ENCODE results near the gene CNTNAP2.

The CNTNAP2 gene

DNA sequence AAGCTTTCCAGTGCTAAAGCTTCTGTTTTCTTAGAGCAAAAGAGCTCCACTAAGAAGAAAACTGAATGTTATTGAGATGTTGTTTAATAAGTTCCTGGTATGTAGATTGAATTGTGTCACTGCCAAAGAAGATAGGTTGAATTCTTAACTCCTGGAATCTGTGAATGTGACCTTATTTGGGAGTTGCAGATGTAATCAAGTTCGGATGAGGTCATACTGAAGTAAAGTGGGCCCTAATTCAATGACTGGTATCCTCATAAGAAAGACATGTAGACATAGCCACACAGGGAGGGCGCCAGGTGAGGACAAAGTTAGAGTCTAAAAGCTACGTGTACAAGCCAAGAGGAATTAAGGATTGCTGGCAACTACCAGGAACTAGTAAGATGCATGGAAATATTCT is 1741.8 kb downstream of the CNTNAP2 start:
- TF ChIP-seq, protein P1, sequence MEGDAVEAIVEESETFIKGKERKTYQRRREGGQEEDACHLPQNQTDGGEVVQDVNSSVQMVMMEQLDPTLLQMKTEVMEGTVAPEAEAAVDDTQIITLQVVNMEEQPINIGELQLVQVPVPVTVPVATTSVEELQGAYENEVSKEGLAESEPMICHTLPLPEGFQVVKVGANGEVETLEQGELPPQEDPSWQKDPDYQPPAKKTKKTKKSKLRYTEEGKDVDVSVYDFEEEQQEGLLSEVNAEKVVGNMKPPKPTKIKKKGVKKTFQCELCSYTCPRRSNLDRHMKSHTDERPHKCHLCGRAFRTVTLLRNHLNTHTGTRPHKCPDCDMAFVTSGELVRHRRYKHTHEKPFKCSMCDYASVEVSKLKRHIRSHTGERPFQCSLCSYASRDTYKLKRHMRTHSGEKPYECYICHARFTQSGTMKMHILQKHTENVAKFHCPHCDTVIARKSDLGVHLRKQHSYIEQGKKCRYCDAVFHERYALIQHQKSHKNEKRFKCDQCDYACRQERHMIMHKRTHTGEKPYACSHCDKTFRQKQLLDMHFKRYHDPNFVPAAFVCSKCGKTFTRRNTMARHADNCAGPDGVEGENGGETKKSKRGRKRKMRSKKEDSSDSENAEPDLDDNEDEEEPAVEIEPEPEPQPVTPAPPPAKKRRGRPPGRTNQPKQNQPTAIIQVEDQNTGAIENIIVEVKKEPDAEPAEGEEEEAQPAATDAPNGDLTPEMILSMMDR (conservative IDR thresholded peaks at IDR 0.05; ENCODE audit: low read depth, low read length) = no peak
- H2AFZ ChIP-seq (ENCODE audit: low read depth) = no peak overlapping the region

DNA sequence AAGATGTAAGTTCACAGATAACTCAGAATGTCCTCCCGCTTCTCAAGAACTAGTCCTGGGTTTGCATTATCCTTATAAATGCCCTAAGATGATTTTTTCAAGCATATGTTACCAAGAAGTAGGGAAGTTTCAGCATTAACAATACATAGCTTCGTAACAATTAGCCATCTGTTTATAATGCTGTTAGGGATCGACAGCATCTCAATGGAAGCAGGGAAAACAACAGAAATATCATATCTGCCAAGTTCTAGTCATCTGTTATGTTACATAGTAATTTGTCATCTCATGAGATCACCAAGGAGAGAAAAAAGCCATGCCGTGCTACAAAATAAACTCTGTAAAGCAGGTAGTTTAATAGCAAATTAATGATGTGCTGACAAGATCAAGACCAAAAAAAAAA is 1742.4 kb downstream of the CNTNAP2 start:
- Histone ChIP-seq H3K9ac (no peak overlapping the region), H3K27ac (no peak overlapping the region)

More for the DNA sequence above, 1741.8 kb downstream of the CNTNAP2 start:
- Histone ChIP-seq H3K36me3 (ENCODE audit: insufficient read depth) (no peaks in the 10 kb centered on the region), H3K4me1 (ENCODE audit: low read depth, poor library complexity, severe bottlenecking) (no peaks in the 10 kb centered on the region), H3K9ac (no peak overlapping the region), H3K79me2 (ENCODE audit: insufficient read depth, low read depth) (no peaks in the 10 kb centered on the region), H3K4me3 (IDR thresholded peaks at IDR 0.05; ENCODE audit: insufficient read depth, low read depth, low read length) (no peak overlapping the region), H4K20me1 (ENCODE audit: insufficient read depth) (no peaks in the 10 kb centered on the region), H3K4me2 (no peak overlapping the region), H3K27ac (no peak overlapping the region), H3K27me3 (ENCODE audit: insufficient read depth, low read depth) (no peaks in the 10 kb centered on the region)

DNA sequence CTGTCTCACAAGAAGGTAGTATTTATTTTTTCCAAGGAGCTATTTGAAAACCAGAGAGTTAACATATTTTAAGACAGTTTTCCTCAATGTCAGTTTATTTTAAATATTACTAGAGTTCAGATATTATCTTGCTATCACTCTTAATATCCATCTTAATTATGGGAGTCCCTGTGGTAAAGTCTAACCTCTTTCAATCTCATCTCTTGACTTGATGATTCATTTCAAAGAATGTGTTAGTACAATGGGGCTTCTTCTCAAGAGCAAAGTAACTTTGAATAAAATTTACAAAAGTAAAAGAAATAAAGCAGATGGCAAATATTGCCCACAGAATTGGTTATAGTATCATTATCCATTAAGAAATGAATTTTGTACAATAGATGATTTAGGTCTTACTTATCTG is 1742.9 kb downstream of the CNTNAP2 start:
- H3K4me3 ChIP-seq (IDR thresholded peaks at IDR 0.05; ENCODE audit: insufficient read depth, low read depth, low read length) = no peak overlapping the region
- TF ChIP-seq, protein P1 (conservative IDR thresholded peaks at IDR 0.05; ENCODE audit: low read depth, low read length) = no peak
- no peak overlapping the region for H3K27ac ChIP-seq
- no peak overlapping the region for H2AFZ ChIP-seq (ENCODE audit: low read depth)
- H3K27me3 ChIP-seq (ENCODE audit: insufficient read depth, low read depth) = no peaks in the 10 kb centered on the region
- H3K9ac ChIP-seq = no peak overlapping the region
- H4K20me1 ChIP-seq (ENCODE audit: insufficient read depth) = no peaks in the 10 kb centered on the region
- no peak overlapping the region for H3K4me2 ChIP-seq
- no peaks in the 10 kb centered on the region for H3K4me1 ChIP-seq (ENCODE audit: low read depth, poor library complexity, severe bottlenecking)
- H3K36me3 ChIP-seq (ENCODE audit: insufficient read depth) = no peaks in the 10 kb centered on the region
- H3K79me2 ChIP-seq (ENCODE audit: insufficient read depth, low read depth) = no peaks in the 10 kb centered on the region

More for the DNA sequence above, 1742.4 kb downstream of the CNTNAP2 start:
- Histone ChIP-seq H3K36me3 (ENCODE audit: insufficient read depth) (no peaks in the 10 kb centered on the region), H3K4me1 (ENCODE audit: low read depth, poor library complexity, severe bottlenecking) (no peaks in the 10 kb centered on the region), H3K79me2 (ENCODE audit: insufficient read depth, low read depth) (no peaks in the 10 kb centered on the region), H2AFZ (ENCODE audit: low read depth) (no peak overlapping the region), H4K20me1 (ENCODE audit: insufficient read depth) (no peaks in the 10 kb centered on the region), H3K4me3 (IDR thresholded peaks at IDR 0.05; ENCODE audit: insufficient read depth, low read depth, low read length) (no peak overlapping the region), H3K4me2 (no peak overlapping the region), H3K27me3 (ENCODE audit: insufficient read depth, low read depth) (no peaks in the 10 kb centered on the region)
- TF ChIP-seq, protein P1 (conservative IDR thresholded peaks at IDR 0.05; ENCODE audit: low read depth, low read length) = no peak

DNA sequence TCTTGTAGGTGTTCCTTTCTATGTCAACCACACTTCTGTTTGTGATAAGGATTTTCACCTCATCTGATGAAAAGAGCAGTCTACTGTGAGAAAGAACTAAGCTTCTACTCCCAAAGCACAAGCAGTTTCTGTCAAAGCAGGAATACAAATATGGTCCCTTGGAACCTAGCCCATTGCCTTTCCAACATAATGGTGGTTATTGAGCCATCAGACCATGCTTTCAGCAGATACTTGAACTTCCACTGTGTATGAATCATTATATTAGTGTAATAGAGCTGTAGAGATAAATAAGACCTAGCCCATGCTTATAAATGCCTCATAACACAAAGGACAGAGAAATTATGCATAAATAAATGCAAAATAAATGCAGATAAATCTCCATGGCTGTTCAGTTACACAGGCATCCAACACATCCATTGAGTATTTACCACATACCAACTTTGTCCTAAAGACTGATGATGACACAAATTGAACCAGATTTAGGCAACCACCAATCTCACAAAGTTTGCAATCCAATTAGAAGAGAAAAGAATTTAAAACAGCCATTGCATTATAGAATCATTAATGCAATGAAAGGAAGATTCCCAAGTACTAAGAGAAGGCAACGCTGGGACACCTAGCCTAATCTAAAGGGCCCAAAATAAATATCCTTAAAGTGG is 1744.6 kb downstream of the CNTNAP2 start:
- Histone ChIP-seq H3K27ac (no peak overlapping the region), H3K36me3 (ENCODE audit: insufficient read depth) (no peaks in the 10 kb centered on the region), H3K27me3 (ENCODE audit: insufficient read depth, low read depth) (no peaks in the 10 kb centered on the region), H3K4me2 (no peak overlapping the region), H3K9ac (no peak overlapping the region), H3K79me2 (ENCODE audit: insufficient read depth, low read depth) (no peaks in the 10 kb centered on the region), H4K20me1 (ENCODE audit: insufficient read depth) (no peaks in the 10 kb centered on the region), H3K4me1 (ENCODE audit: low read depth, poor library complexity, severe bottlenecking) (no peaks in the 10 kb centered on the region), H3K4me3 (IDR thresholded peaks at IDR 0.05; ENCODE audit: insufficient read depth, low read depth, low read length) (no peak overlapping the region), H2AFZ (ENCODE audit: low read depth) (no peak overlapping the region)
- TF ChIP-seq, protein P1 (conservative IDR thresholded peaks at IDR 0.05; ENCODE audit: low read depth, low read length) = no peak

Measured in KMS-11 (cell line).